NCI-H82 (cell line): ENCODE results near the gene CCDC83.
A peak's percentile ranks its signal among the peaks of the same experiment; 100 is the strongest.
"Not testable (repeated sequence)": the region's sequence is repeated elsewhere in the genome, so short reads cannot be mapped to it uniquely, and the experiment has no call there.

Source experiments
- DNase-seq: peaks from one replicate; lab custom pipeline; 2025; lab: John Stamatoyannopoulos, UW

The CCDC83 gene

GRCh38 chr11:85835729-85836128 is 19.5 kb upstream of the CCDC83 start:
- no peak for DNase-seq

- DNase-seq = not testable (repeated sequence)
Measured at GRCh38 chr11:85840932-85841331, 14.3 kb upstream of the CCDC83 start.

GRCh38 chr11:85843929-85844328 is 11.3 kb upstream of the CCDC83 start:
- DNase-seq = no peak

- no peak for DNase-seq
Measured at GRCh38 chr11:85844439-85845123, 10.6 kb upstream of the CCDC83 start.

- no peak for DNase-seq
Measured at GRCh38 chr11:85845124-85845631, 10.0 kb upstream of the CCDC83 start.

- no peak for DNase-seq
Measured at GRCh38 chr11:85847436-85847835, 7.7 kb upstream of the CCDC83 start.

- no peak for DNase-seq
Measured at GRCh38 chr11:85848006-85848405, 7.2 kb upstream of the CCDC83 start.

GRCh38 chr11:85848556-85848955 is 6.6 kb upstream of the CCDC83 start:
- no peak for DNase-seq

- DNase-seq = not testable (repeated sequence)
Measured at GRCh38 chr11:85852754-85853153, 2.4 kb upstream of the CCDC83 start.

- DNase-seq = not testable (repeated sequence)
Measured at GRCh38 chr11:85853541-85853940, 1.6 kb upstream of the CCDC83 start.

GRCh38 chr11:85854212-85854556 is 999 bp upstream of the CCDC83 start:
- no peak for DNase-seq

GRCh38 chr11:85854557-85855340 is 434 bp upstream of the CCDC83 start:
- peak; percentile 87 for DNase-seq

GRCh38 chr11:85857098-85857497 is 1.9 kb downstream of the CCDC83 start:
- DNase-seq = no peak

- not testable (repeated sequence) for DNase-seq
Measured at GRCh38 chr11:85859541-85859940, 4.4 kb downstream of the CCDC83 start.

GRCh38 chr11:85863855-85864254 is 8.7 kb downstream of the CCDC83 start:
- DNase-seq = peak; percentile 76

GRCh38 chr11:85866137-85866827 is 11.1 kb downstream of the CCDC83 start:
- DNase-seq = no peak

- DNase-seq = no peak
Measured at GRCh38 chr11:85867751-85868150, 12.6 kb downstream of the CCDC83 start.

- DNase-seq = no peak
Measured at GRCh38 chr11:85869781-85870180, 14.6 kb downstream of the CCDC83 start.

- no peak for DNase-seq
Measured at GRCh38 chr11:85874265-85874664, 19.1 kb downstream of the CCDC83 start.

GRCh38 chr11:85875505-85875904 is 20.3 kb downstream of the CCDC83 start:
- DNase-seq = no peak

GRCh38 chr11:85884581-85885021 is 29.4 kb downstream of the CCDC83 start:
- no peak for DNase-seq
